ENCODE results near the gene GOSR2. TPM values are rescaled to one million over a fixed set of nuclear protein-coding genes. Genes with fewer than 3 reads are reported as not detected.

Gene GOSR2
- total and polyA plus RNA-seq, 2 of the 8 experiments (the other 6 are each of a cell fraction or from before 2014, with no cell fraction given): 28.2 to 36.2 TPM

GRCh38 chr17:46916623-46917022, 6.3 kb upstream of the GOSR2 start:
- H2BK5ac ChIP-seq (ENCODE audit: low read depth, low read length): no peak overlapping the region
- H2BK120ac ChIP-seq (replicated peaks; ENCODE audit: low read depth, low read length): no peak overlapping the region
- 79% methylated on average over 3 of the region's 3 CpGs; no CpG with 5 or more reads in 1 of the 2 experiments for WGBS, 2 experiments (ENCODE audit: extremely low coverage in 1 of 2, insufficient coverage in 1 of 2, insufficient read length in 1 of 2, insufficient replicate concordance in 2 of 2, low coverage in 1 of 2, low lambda C conversion rate in 2 of 2, missing lambda C conversion rate in 1 of 2)
- H4K20me1 ChIP-seq (replicated peaks in 1 of 2; ENCODE audit: control insufficient read depth in 1 of 2, insufficient read depth in 2 of 2, low read length in 2 of 2): no peaks in the 10 kb centered on the region
- H3K18ac ChIP-seq (ENCODE audit: extremely low read depth, low read length): no peak overlapping the region
- DNase-seq (ENCODE audit: low read depth in 1 of 2, low spot score in 2 of 2) (no peak), FAIRE-seq (no peak)
- H4K91ac ChIP-seq (replicated peaks; ENCODE audit: insufficient read length, low read length): no peak overlapping the region
- H3K27ac ChIP-seq (ENCODE audit: low read depth, low read length): no peak overlapping the region
- H3K23me2 ChIP-seq (ENCODE audit: low read depth, low read length): no peaks in the 10 kb centered on the region
- H3K4ac ChIP-seq (replicated peaks; ENCODE audit: insufficient read length, low read depth, low read length): no peak overlapping the region
- ChIA-PET CTCF (ENCODE audit: partially characterized antibody) (interaction anchor here (0.6 to 1.4 kb wide), 4 partner anchors 11 to 314 kb away, joined by 3 to 4 read pairs (median 3); no protein-coding TSS in a partner anchor), POLR2A (ENCODE audit: partially characterized antibody) (no interaction called here)
- H2BK12ac ChIP-seq (ENCODE audit: low read depth, low read length): no peak overlapping the region
- H2AK5ac ChIP-seq (ENCODE audit: low read depth, low read length): no peak overlapping the region
- H4K8ac ChIP-seq (ENCODE audit: extremely low read depth, insufficient read depth, low read length): no peak overlapping the region
- H3K79me2 ChIP-seq (ENCODE audit: control insufficient read depth in 1 of 2, insufficient read depth in 2 of 2, low read length in 2 of 2): no peaks in the 10 kb centered on the region
- H3K9me3 ChIP-seq (ENCODE audit: insufficient read depth in 2 of 2, low read depth in 1 of 2, low read length in 1 of 2): no peaks in the 10 kb centered on the region
- no peak overlapping the region for H3K23ac ChIP-seq (ENCODE audit: insufficient read length)
- H2AFZ ChIP-seq (ENCODE audit: low read length): no peak overlapping the region
- no peak overlapping the region for H3K4me3 ChIP-seq (ENCODE audit: extremely low read depth in 1 of 4, insufficient read depth in 2 of 4, low read depth in 3 of 4, low read length in 4 of 4)
- no peak overlapping the region for H3K56ac ChIP-seq (replicated peaks; ENCODE audit: insufficient read length, low read depth, low read length)
- H3K27me3 ChIP-seq (replicated peaks in 1 of 4; ENCODE audit: control insufficient read depth in 3 of 4, extremely low read depth in 1 of 4, insufficient read depth in 3 of 4, low read length in 3 of 4): no peaks in the 10 kb centered on the region
- H3K4me2 ChIP-seq (ENCODE audit: insufficient read depth in 1 of 2, low read depth in 2 of 2, low read length in 2 of 2): no peak overlapping the region
- no peaks in the 10 kb centered on the region for H3K36me3 ChIP-seq (ENCODE audit: control insufficient read depth in 2 of 4, insufficient read depth in 4 of 4, low read length in 3 of 4)
- H3K9ac ChIP-seq (replicated peaks in 1 of 4; ENCODE audit: extremely low read depth in 1 of 4, low read depth in 3 of 4, low read length in 3 of 4): no peak overlapping the region
- H2BK15ac ChIP-seq (ENCODE audit: low read length): no peak overlapping the region
- peaks cover 0 to 2% (median 0%) of the 10 kb centered on the region in 4 experiments; a peak in 1 of 7 replicates for H3K4me1 ChIP-seq (replicated peaks in 1 of 4; ENCODE audit: control insufficient read depth in 3 of 4, insufficient read depth in 4 of 4, low read length in 3 of 4)
- H3K79me1 ChIP-seq (ENCODE audit: low read depth, low read length): no peaks in the 10 kb centered on the region; the same call in 1 of the 2 replicates
- no peak overlapping the region for H4K5ac ChIP-seq (ENCODE audit: insufficient read length, low read depth, low read length)
- no peak overlapping the region for H2BK20ac ChIP-seq (ENCODE audit: low read length)
- no peak overlapping the region for H3K14ac ChIP-seq (ENCODE audit: insufficient read length)
- TF ChIP-seq MAFK (IDR thresholded peaks at IDR 0.05; ENCODE audit: low read depth, low read length): no peak
- no peak for TF ChIP-seq BACH1 (IDR thresholded peaks at IDR 0.05; ENCODE audit: low read length)
- no peak for TF ChIP-seq RBBP5 (IDR thresholded peaks at IDR 0.05; ENCODE audit: borderline replicate concordance, low read depth, low read length)
- TF ChIP-seq, protein P1, sequence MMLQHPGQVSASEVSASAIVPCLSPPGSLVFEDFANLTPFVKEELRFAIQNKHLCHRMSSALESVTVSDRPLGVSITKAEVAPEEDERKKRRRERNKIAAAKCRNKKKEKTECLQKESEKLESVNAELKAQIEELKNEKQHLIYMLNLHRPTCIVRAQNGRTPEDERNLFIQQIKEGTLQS (IDR thresholded peaks at IDR 0.05; ENCODE audit: insufficient read depth, low read depth, low read length): no peak
- TF ChIP-seq EZH2 (IDR thresholded peaks at IDR 0.05; ENCODE audit: low read depth, low read length, severe bottlenecking): no peak
- no peak for TF ChIP-seq TAF7 (optimal IDR thresholded peaks at IDR 0.05; ENCODE audit: borderline replicate concordance, low read depth, low read length)
- TF ChIP-seq TEAD4 (IDR thresholded peaks at IDR 0.05; ENCODE audit: low read depth, low read length): no peak
- no peak for TF ChIP-seq SUZ12 (IDR thresholded peaks at IDR 0.05; ENCODE audit: low read length)
- no peak for TF ChIP-seq KDM1A (IDR thresholded peaks at IDR 0.05; ENCODE audit: borderline replicate concordance, low read length)
- no peak for TF ChIP-seq CHD2 (IDR thresholded peaks at IDR 0.05; ENCODE audit: low read length)
- TF ChIP-seq RAD21 (IDR thresholded peaks at IDR 0.05 in 1 of 2, conservative IDR thresholded peaks at IDR 0.05 in 1 of 2; ENCODE audit: low read depth in 2 of 2, low read length in 2 of 2): no peak
